Mesothelial cell of epicardium (in vitro differentiated cells): ENCODE results near the gene RPIA. TPM values are rescaled to one million over a fixed set of nuclear protein-coding genes. Genes with fewer than 3 reads are reported as not detected.

Source experiments
- DNase-seq, 2 experiments: peaks; one replicate each; pipeline ENCODE4 v3.0.0; 2021; ENCODE audit warnings: low spot score in 2 of 2; ENCODE audit not compliant: unreplicated experiment in 2 of 2
- H3K27ac Mint-ChIP-seq: 2 replicates; pipeline ENCODE4 v1.8.0; 2021; ENCODE audit warnings: mixed read lengths
- H3K27me3 Mint-ChIP-seq: 2 replicates; pipeline ENCODE4 v1.8.0; 2021; ENCODE audit warnings: low read depth, mixed read lengths
- H3K36me3 Mint-ChIP-seq: 2 replicates; pipeline ENCODE4 v1.8.0; 2021; ENCODE audit warnings: mixed read lengths
- H3K4me1 Mint-ChIP-seq: 2 replicates; pipeline ENCODE4 v1.8.0; 2021; ENCODE audit warnings: mixed read lengths
- H3K4me3 Mint-ChIP-seq: 2 replicates; pipeline ENCODE4 v1.8.0; 2021; ENCODE audit warnings: mild to moderate bottlenecking, moderate library complexity, mixed read lengths
- H3K9me3 Mint-ChIP-seq: 2 replicates; pipeline ENCODE4 v1.8.0; 2021; ENCODE audit warnings: mixed read lengths
- total RNA-seq: library from RNA; stranded (reverse); gene quantifications from 3 replicates; pipeline ENCODE4 v1.2.1, GENCODE V29; 2021
- TF ChIP-seq, protein P1 (sequence below): fragments of 200-600 bp; sonication (generic); IDR thresholded peaks from one replicate; pipeline ENCODE4 v1.5.0; 2021; ENCODE audit warnings: antibody characterized with exemption; ENCODE audit not compliant: unreplicated experiment

The RPIA gene
- total RNA-seq, 1 donor from 2014 or later, result 22.5 TPM

DNA sequence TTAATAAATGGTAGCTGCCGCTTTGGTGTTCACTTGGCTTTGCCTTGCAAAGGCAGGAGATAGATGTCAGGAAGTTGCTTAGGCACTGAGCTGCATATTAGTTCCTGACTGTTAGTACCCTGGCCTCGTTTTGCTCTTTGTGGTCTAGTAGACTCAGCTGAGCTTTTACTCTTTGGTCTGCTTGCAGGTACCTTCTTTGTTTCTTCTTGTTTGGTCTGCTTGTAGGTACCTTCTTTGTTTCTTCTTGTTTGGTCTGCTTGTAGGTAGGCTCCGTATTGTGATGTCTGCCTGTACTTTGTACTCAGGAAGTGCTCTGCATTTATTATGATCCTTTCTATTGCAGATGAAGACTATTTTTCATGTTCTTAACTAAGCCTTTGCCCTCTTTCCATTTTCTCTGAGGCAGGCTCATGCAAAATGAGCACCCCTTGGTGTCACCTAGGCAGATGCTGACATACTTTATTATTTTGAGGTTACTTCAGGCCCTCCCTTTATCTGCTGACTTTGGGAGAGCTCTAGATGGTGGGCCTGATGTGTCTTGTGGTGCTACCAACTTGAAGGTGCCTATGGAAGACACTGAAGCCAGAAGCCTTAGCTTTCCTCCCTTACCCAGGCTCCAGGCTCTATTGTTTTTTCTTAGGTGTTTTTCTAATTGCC is 6.0 kb downstream of the RPIA start:
- DNase-seq, result no peak
- Mint-ChIP-seq H3K4me1 (peaks cover 20% of the 10 kb centered on the region), H3K27ac (no peak overlapping the region), H3K4me3 (no peak overlapping the region), H3K9me3 (peaks cover 4% of the 10 kb centered on the region), H3K27me3 (no peaks in the 10 kb centered on the region), H3K36me3 (peaks cover 26% of the 10 kb centered on the region)
- TF ChIP-seq, protein P1, sequence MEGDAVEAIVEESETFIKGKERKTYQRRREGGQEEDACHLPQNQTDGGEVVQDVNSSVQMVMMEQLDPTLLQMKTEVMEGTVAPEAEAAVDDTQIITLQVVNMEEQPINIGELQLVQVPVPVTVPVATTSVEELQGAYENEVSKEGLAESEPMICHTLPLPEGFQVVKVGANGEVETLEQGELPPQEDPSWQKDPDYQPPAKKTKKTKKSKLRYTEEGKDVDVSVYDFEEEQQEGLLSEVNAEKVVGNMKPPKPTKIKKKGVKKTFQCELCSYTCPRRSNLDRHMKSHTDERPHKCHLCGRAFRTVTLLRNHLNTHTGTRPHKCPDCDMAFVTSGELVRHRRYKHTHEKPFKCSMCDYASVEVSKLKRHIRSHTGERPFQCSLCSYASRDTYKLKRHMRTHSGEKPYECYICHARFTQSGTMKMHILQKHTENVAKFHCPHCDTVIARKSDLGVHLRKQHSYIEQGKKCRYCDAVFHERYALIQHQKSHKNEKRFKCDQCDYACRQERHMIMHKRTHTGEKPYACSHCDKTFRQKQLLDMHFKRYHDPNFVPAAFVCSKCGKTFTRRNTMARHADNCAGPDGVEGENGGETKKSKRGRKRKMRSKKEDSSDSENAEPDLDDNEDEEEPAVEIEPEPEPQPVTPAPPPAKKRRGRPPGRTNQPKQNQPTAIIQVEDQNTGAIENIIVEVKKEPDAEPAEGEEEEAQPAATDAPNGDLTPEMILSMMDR, result no peak

DNA sequence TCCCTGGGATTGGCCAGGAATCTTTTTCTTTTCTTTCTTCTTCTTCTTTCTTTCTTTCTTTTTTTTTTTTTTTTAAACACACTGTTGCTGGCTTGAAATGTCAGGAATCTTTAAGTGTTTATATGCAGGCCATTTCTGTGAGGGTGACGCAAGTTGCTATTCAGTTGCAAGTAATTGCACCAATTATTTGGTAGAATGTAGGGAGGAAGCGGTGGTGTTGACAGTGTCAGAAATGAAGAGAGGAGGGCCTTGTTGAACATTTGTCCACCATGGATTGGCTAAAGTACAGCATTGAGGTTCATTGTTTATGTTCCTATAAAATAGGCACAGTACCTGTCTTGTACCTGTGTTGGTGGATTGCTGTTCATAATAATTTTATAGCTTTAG is 6.5 kb downstream of the RPIA start:
- no peak overlapping the region for H3K27ac Mint-ChIP-seq
- no peak for DNase-seq
- H3K27me3 Mint-ChIP-seq, result no peaks in the 10 kb centered on the region
- peaks cover 31% of the 10 kb centered on the region for H3K36me3 Mint-ChIP-seq
- peaks cover 4% of the 10 kb centered on the region for H3K9me3 Mint-ChIP-seq
- TF ChIP-seq, protein P1, result no peak
- no peak overlapping the region for H3K4me3 Mint-ChIP-seq
- H3K4me1 Mint-ChIP-seq, result peaks cover 14% of the 10 kb centered on the region

DNA sequence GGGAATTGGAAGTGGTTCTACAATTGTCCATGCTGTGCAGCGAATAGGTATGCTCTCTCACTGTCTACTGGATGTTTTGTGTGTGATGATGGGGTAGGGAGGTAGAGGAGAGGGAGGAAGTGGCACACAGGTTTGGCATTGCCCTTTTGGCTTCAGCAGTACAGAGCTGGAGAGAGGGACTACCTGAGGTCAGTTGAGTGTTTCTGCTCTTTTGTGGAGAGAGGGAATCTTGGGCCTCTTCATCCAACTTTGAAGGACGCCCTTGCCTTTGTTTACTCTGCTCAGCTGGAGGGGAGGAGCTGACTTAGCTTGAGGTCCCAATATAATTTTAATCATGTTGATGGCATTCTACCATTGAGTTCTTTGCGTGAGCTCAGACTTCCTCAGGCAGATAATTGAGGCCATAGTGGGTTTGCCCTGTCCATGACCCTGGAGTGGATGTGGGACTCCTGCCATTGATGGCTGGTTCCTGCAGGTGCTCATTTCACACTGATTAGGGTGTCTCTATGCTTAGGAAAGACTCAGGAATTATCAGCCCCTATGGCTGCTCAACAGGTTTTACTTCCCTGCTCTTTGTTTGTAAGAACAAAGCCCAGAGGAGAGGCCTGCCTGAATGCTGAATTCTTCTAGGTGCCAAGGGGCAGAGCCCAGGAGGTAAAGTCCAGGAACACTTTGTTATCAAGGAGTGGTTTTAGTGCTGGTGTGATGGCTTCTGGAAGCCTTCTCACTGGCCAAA is 7.2 kb downstream of the RPIA start:
- no peak overlapping the region for H3K27ac Mint-ChIP-seq
- no peak for DNase-seq
- H3K36me3 Mint-ChIP-seq, result peaks cover 36% of the 10 kb centered on the region
- H3K4me3 Mint-ChIP-seq, result no peak overlapping the region
- H3K9me3 Mint-ChIP-seq, result peaks cover 6% of the 10 kb centered on the region
- TF ChIP-seq, protein P1, result no peak
- H3K27me3 Mint-ChIP-seq, result no peaks in the 10 kb centered on the region
- H3K4me1 Mint-ChIP-seq, result peaks cover 8% of the 10 kb centered on the region

DNA sequence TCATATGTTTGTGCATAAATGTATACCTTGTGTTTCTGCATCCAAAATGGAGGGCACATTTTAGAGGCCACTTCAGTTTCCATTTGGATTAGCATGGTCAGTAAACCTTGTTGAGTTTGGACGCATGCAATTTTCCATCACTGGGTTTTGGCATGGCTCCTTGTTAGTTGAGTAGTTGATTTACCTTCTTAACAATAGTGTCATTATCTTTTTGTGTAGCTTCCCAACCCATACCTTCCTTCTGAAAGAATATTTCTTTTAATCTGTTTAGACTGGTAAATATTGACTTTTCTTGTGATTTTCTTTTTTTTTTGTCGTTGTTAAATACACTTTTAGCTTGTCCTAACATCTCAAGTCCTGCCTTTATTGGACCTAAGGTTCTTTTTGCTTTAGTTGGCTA is 15.5 kb downstream of the RPIA start:
- Mint-ChIP-seq H3K9me3 (peaks cover 31% of the 10 kb centered on the region), H3K4me1 (peaks cover 26% of the 10 kb centered on the region), H3K27ac (no peak overlapping the region), H3K4me3 (no peak overlapping the region), H3K27me3 (no peaks in the 10 kb centered on the region), H3K36me3 (peaks cover 45% of the 10 kb centered on the region)
- DNase-seq, result no peak
- TF ChIP-seq, protein P1, result no peak

DNA sequence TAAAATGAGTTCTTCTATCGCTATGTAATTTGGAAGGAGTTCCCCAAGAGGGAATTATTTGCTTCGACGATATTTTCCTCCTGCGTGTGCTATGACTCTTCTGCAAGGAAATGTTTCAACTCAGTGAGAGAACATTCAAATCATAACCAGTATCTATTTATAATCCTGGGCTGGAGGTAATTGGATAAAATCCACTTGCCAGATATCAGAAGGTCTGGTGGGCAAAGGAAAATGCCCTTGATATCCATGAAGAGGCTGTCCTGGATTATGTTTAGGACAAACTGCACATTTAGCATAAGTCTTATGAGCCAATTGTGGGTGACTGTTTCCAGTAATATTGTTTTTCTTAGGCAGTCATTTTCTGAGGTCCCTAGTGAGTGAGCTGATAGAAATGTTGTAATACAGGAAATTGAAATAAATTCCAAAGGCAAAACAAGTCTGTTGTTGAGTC is 17.7 kb downstream of the RPIA start:
- Mint-ChIP-seq H3K9me3 (peaks cover 20% of the 10 kb centered on the region), H3K27me3 (no peaks in the 10 kb centered on the region), H3K4me3 (no peak overlapping the region), H3K36me3 (peaks cover 30% of the 10 kb centered on the region), H3K4me1 (peaks cover 38% of the 10 kb centered on the region), H3K27ac (peak overlapping the region; percentile 63)
- TF ChIP-seq, protein P1, result no peak
- DNase-seq, result no peak
